ENCODE results near the gene OR2F2. TPM values are rescaled to one million over a fixed set of nuclear protein-coding genes. Genes with fewer than 3 reads are reported as not detected.
A peak's percentile ranks its signal among the peaks of the same experiment; 100 is the strongest.

OR2F2 gene
- total RNA-seq, 3 donors from 2014 or later: not detected

- Histone ChIP-seq H3K4me1 (ENCODE audit: low read depth) (peaks cover 15% of the 10 kb centered on the region), H3K36me3 (ENCODE audit: low read depth) (no peaks in the 10 kb centered on the region), H3K4me3 (peak overlapping the region; percentile 43), H3K9me3 (no peaks in the 10 kb centered on the region)
- ATAC-seq (peak; percentile 30), DNase-seq (peak; percentile 55 to 68 (median 62))
- intact Hi-C loops (cut with DNase I, micrococcal nuclease): no loop called here
- TF ChIP-seq CTCF (IDR thresholded peaks at IDR 0.05): no peak
These were observed 33.7 kb upstream of the OR2F2 start for GRCh38 chr7:143901332-143901667.

- DNase-seq: peak; percentile 97 to 98 (median 97)
- peak; percentile 97 for ATAC-seq
- no peaks in the 10 kb centered on the region for H3K36me3 ChIP-seq (ENCODE audit: low read depth)
- TF ChIP-seq CTCF (IDR thresholded peaks at IDR 0.05): no peak
- peak within 1 kb of the TSS; percentile 43 for H3K4me3 ChIP-seq
- intact Hi-C loops (cut with DNase I, micrococcal nuclease): no loop called here
- peaks cover 15% of the 10 kb centered on the region for H3K4me1 ChIP-seq (ENCODE audit: low read depth)
- no peaks in the 10 kb centered on the region for H3K9me3 ChIP-seq
These were observed 33.2 kb upstream of the OR2F2 start, which contains the start of gene TCAF1 for GRCh38 chr7:143901668-143902331. Gene TCAF1, minus strand, starts transcription at chr7:143902176. Its CDS starts 25,568 bp downstream, at chr7:143876608.

GRCh38 chr7:143902332-143902899, 32.6 kb upstream of the OR2F2 start:
- ATAC-seq: no peak
- no peak for TF ChIP-seq CTCF (IDR thresholded peaks at IDR 0.05)
- no peak overlapping the region for H3K4me3 ChIP-seq
- peak in 2 of 3 donors; percentile 45 to 49 for DNase-seq
- H3K36me3 ChIP-seq (ENCODE audit: low read depth): no peaks in the 10 kb centered on the region
- peaks cover 15% of the 10 kb centered on the region for H3K4me1 ChIP-seq (ENCODE audit: low read depth)
- intact Hi-C loops (cut with DNase I, micrococcal nuclease): no loop called here
- no peaks in the 10 kb centered on the region for H3K9me3 ChIP-seq

DNA sequence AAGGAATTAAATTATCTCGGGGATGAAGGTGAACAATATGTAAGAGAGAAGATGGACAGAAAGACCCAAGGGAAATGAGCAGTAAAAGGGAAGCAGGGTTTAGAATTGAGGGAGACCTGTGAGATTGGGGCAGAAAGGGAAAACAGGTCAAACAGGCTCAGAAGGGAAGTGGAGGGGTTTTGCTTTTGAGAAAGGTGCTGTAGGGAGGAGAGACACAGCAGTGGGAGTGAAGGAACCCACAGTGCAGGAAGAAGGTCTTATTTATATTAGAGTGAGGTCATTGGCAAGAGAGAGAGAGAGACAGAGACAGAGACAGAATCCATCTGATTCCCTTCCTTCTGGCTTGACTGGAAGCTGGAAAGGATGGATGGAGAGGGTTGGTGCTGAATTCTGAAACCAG, 29.5 kb upstream of the OR2F2 start:
- ATAC-seq (no peak), DNase-seq (no peak)
- no peaks in the 10 kb centered on the region for H3K9me3 ChIP-seq
- H3K4me3 ChIP-seq: no peak overlapping the region
- H3K36me3 ChIP-seq (ENCODE audit: low read depth): no peaks in the 10 kb centered on the region
- intact Hi-C loops (cut with DNase I, micrococcal nuclease): no loop called here
- H3K4me1 ChIP-seq (ENCODE audit: low read depth): peaks cover 5% of the 10 kb centered on the region
- no peak for TF ChIP-seq CTCF (IDR thresholded peaks at IDR 0.05)

- TF ChIP-seq CTCF (IDR thresholded peaks at IDR 0.05): no peak
- DNase-seq: no peak
- no peaks in the 10 kb centered on the region for H3K9me3 ChIP-seq
- H3K4me3 ChIP-seq: no peak overlapping the region
- no peak for ATAC-seq
- intact Hi-C loops (cut with DNase I, micrococcal nuclease): no loop called here
- no peaks in the 10 kb centered on the region for H3K4me1 ChIP-seq (ENCODE audit: low read depth)
- no peaks in the 10 kb centered on the region for H3K36me3 ChIP-seq (ENCODE audit: low read depth)
These were observed 28.9 kb upstream of the OR2F2 start for GRCh38 chr7:143906151-143906550.

Data from mucosa of descending colon (tissue), 3 donors.